H1 (cell line): Measurements from ENCODE around the gene ENTPD2. TPM values are rescaled to one million over a fixed set of nuclear protein-coding genes. Genes with fewer than 3 reads are reported as not detected.

ENCODE experiments used
- HDAC2 ChIP-seq, 2 experiments: fragments of 300-600 bp in 1 of 2; sonication (generic) in 1 of 2; IDR thresholded peaks; 2 replicates each; pipeline ENCODE4 v1.6.1; 2011 to 2012; ENCODE audit warnings: low read depth in 2 of 2, low read length in 2 of 2, mild to moderate bottlenecking in 2 of 2, moderate library complexity in 2 of 2, borderline replicate concordance in 1 of 2, inconsistent platforms in 1 of 2
- KDM4A ChIP-seq: IDR thresholded peaks from one replicate; pipeline ENCODE4 v1.7.1; 2012; ENCODE audit warnings: low read depth, mild to moderate bottlenecking, moderate library complexity, low read length, inconsistent platforms; ENCODE audit not compliant: severe bottlenecking
- KDM5A ChIP-seq: fragments of 200-600 bp; IDR thresholded peaks from 2 replicates; pipeline ENCODE4 v1.7.1; 2012; ENCODE audit warnings: mild to moderate bottlenecking, low read length, inconsistent platforms, mixed read lengths
- RFX5 ChIP-seq: IDR thresholded peaks from 2 replicates; pipeline ENCODE4 v1.6.1; 2011; ENCODE audit warnings: low read depth, low read length, improper control_type of control experiment, borderline replicate concordance
- SP1 ChIP-seq: IDR thresholded peaks from 2 replicates; pipeline ENCODE4 v1.6.1; 2011; ENCODE audit warnings: low read depth, low read length
- SUZ12 ChIP-seq: fragments of 200-600 bp; sonication (generic); IDR thresholded peaks from 2 replicates; pipeline ENCODE4 v1.6.1; 2012; ENCODE audit warnings: mild to moderate bottlenecking, inconsistent platforms, low read length, moderate library complexity, mixed read lengths
- polyA plus RNA-seq, 7 experiments: library from polyadenylated mRNA; depleted of rRNA in 3 of 7; stranded (reverse) in 5 of 7; unstranded in 2 of 7; fragments of >200 nt in 5 of 7; fragments of 200-250 nt in 2 of 7; gene quantifications; 1 replicate in 5 of 7; 2 replicates in 1 of 7; 4 replicates in 1 of 7; pipeline versions ENCODE4 v1.2.1 to v1.2.3, GENCODE V29; 2011 to 2013; ENCODE audit warnings: missing spikeins in 2 of 7, mixed read lengths in 2 of 7
- total RNA-seq: library from RNA; stranded (reverse); fragmentation: NEBNext Ultra II Directional; extraction: Animal tissue kit (Norgen Biotek cat#: 25700); gene quantifications from 2 replicates; pipeline ENCODE4 v1.2.1, GENCODE V29; 2021
- TF ChIP-seq, protein P1 (sequence below): fragments of 300-600 bp; sonication (generic); IDR thresholded peaks from 2 replicates; pipeline ENCODE4 v1.7.1; 2012; ENCODE audit warnings: low read length, moderate library complexity, mild to moderate bottlenecking, inconsistent platforms; ENCODE audit not compliant: insufficient replicate concordance

ENTPD2 gene
- total and polyA plus RNA-seq, 2 of the 8 experiments (the other 6 are each of a cell fraction or from before 2014, with no cell fraction given): 0.65 to 3.8 TPM

DNA sequence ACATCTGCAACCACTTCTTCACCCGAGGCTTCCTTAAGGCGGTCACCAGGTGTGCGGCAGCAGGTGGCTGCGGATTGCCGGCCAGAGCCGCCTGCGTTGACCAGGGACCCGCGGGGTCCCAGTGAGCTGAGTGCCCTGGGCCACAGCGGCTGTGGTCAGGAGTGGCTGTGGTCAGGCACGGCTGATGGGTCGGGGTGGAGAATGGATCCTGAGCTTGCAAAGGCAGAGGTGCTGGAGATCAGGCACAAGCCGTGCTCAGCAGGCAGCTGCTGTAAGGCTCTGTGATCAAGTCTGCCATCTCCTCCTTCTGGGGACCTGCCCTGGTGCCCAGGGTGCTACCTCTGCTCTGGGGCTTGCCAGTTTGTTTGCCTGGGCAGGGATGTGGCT lies 25.5 kb upstream of the ENTPD2 start (continued):
- TF ChIP-seq, protein P1, sequence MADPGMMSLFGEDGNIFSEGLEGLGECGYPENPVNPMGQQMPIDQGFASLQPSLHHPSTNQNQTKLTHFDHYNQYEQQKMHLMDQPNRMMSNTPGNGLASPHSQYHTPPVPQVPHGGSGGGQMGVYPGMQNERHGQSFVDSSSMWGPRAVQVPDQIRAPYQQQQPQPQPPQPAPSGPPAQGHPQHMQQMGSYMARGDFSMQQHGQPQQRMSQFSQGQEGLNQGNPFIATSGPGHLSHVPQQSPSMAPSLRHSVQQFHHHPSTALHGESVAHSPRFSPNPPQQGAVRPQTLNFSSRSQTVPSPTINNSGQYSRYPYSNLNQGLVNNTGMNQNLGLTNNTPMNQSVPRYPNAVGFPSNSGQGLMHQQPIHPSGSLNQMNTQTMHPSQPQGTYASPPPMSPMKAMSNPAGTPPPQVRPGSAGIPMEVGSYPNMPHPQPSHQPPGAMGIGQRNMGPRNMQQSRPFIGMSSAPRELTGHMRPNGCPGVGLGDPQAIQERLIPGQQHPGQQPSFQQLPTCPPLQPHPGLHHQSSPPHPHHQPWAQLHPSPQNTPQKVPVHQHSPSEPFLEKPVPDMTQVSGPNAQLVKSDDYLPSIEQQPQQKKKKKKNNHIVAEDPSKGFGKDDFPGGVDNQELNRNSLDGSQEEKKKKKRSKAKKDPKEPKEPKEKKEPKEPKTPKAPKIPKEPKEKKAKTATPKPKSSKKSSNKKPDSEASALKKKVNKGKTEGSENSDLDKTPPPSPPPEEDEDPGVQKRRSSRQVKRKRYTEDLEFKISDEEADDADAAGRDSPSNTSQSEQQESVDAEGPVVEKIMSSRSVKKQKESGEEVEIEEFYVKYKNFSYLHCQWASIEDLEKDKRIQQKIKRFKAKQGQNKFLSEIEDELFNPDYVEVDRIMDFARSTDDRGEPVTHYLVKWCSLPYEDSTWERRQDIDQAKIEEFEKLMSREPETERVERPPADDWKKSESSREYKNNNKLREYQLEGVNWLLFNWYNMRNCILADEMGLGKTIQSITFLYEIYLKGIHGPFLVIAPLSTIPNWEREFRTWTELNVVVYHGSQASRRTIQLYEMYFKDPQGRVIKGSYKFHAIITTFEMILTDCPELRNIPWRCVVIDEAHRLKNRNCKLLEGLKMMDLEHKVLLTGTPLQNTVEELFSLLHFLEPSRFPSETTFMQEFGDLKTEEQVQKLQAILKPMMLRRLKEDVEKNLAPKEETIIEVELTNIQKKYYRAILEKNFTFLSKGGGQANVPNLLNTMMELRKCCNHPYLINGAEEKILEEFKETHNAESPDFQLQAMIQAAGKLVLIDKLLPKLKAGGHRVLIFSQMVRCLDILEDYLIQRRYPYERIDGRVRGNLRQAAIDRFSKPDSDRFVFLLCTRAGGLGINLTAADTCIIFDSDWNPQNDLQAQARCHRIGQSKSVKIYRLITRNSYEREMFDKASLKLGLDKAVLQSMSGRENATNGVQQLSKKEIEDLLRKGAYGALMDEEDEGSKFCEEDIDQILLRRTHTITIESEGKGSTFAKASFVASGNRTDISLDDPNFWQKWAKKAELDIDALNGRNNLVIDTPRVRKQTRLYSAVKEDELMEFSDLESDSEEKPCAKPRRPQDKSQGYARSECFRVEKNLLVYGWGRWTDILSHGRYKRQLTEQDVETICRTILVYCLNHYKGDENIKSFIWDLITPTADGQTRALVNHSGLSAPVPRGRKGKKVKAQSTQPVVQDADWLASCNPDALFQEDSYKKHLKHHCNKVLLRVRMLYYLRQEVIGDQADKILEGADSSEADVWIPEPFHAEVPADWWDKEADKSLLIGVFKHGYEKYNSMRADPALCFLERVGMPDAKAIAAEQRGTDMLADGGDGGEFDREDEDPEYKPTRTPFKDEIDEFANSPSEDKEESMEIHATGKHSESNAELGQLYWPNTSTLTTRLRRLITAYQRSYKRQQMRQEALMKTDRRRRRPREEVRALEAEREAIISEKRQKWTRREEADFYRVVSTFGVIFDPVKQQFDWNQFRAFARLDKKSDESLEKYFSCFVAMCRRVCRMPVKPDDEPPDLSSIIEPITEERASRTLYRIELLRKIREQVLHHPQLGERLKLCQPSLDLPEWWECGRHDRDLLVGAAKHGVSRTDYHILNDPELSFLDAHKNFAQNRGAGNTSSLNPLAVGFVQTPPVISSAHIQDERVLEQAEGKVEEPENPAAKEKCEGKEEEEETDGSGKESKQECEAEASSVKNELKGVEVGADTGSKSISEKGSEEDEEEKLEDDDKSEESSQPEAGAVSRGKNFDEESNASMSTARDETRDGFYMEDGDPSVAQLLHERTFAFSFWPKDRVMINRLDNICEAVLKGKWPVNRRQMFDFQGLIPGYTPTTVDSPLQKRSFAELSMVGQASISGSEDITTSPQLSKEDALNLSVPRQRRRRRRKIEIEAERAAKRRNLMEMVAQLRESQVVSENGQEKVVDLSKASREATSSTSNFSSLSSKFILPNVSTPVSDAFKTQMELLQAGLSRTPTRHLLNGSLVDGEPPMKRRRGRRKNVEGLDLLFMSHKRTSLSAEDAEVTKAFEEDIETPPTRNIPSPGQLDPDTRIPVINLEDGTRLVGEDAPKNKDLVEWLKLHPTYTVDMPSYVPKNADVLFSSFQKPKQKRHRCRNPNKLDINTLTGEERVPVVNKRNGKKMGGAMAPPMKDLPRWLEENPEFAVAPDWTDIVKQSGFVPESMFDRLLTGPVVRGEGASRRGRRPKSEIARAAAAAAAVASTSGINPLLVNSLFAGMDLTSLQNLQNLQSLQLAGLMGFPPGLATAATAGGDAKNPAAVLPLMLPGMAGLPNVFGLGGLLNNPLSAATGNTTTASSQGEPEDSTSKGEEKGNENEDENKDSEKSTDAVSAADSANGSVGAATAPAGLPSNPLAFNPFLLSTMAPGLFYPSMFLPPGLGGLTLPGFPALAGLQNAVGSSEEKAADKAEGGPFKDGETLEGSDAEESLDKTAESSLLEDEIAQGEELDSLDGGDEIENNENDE: no peak
- TF ChIP-seq SUZ12 (no peak), KDM5A (no peak), RFX5 (no peak), SP1 (no peak), HDAC2 (IDR thresholded peaks at IDR 0.05; ENCODE audit: borderline replicate concordance in 1 of 2, low read depth in 2 of 2, low read length in 2 of 2) (no peak), KDM4A (no peak)
